Keratinocyte (primary cell): ENCODE measurements around the gene SYNC.

Experiments used
- CTCF ChIP-seq, 3 experiments: IDR thresholded peaks in 1 of 3; conservative IDR thresholded peaks in 1 of 3; optimal IDR thresholded peaks in 1 of 3; 2 replicates in 2 of 3; 3 replicates in 1 of 3; pipeline versions ENCODE3 to v1.5.1; 2011; ENCODE audit warnings: low read length in 3 of 3, mild to moderate bottlenecking in 3 of 3, moderate library complexity in 2 of 3, control low read depth in 1 of 3, inconsistent platforms in 1 of 3; ENCODE audit not compliant: insufficient read depth in 2 of 3; ENCODE audit errors: extremely low read depth in 1 of 3
- EZH2 ChIP-seq: IDR thresholded peaks from one replicate; pipeline ENCODE4 v1.6.1; 2012; ENCODE audit warnings: inconsistent platforms, mild to moderate bottlenecking, low read length, moderate library complexity

- no peak for TF ChIP-seq CTCF (optimal IDR thresholded peaks at IDR 0.05 in 1 of 3, IDR thresholded peaks at IDR 0.05 in 1 of 3, conservative IDR thresholded peaks at IDR 0.05 in 1 of 3; ENCODE audit: extremely low read depth in 1 of 3, insufficient read depth in 2 of 3, low read length in 3 of 3)
- TF ChIP-seq EZH2, result no peak
Observed at GRCh38 chr1:32685498-32685897, 17.1 kb downstream of the SYNC start.
